ENCODE results near the gene ZNRD2.

GRCh38 chr11:65576232-65576866, 6.1 kb downstream of the ZNRD2 start:
- no peak for TF ChIP-seq CTCF (IDR thresholded peaks at IDR 0.05; ENCODE audit: low read length)
- no peak for TF ChIP-seq EZH2 (optimal IDR thresholded peaks at IDR 0.05; ENCODE audit: low read depth, low read length)
- TF ChIP-seq EZH2phosphoT487 (IDR thresholded peaks at IDR 0.05; ENCODE audit: low read length) = no peak
